NCI-H2029 (cell line): ENCODE data around the gene C2CD3.
"Not testable (repeated sequence)": the region's sequence is repeated elsewhere in the genome, so short reads cannot be mapped to it uniquely, and the experiment has no call there.

Source experiments
- DNase-seq: peaks from one replicate; lab custom pipeline; 2025; lab: John Stamatoyannopoulos, UW

Gene C2CD3

DNA sequence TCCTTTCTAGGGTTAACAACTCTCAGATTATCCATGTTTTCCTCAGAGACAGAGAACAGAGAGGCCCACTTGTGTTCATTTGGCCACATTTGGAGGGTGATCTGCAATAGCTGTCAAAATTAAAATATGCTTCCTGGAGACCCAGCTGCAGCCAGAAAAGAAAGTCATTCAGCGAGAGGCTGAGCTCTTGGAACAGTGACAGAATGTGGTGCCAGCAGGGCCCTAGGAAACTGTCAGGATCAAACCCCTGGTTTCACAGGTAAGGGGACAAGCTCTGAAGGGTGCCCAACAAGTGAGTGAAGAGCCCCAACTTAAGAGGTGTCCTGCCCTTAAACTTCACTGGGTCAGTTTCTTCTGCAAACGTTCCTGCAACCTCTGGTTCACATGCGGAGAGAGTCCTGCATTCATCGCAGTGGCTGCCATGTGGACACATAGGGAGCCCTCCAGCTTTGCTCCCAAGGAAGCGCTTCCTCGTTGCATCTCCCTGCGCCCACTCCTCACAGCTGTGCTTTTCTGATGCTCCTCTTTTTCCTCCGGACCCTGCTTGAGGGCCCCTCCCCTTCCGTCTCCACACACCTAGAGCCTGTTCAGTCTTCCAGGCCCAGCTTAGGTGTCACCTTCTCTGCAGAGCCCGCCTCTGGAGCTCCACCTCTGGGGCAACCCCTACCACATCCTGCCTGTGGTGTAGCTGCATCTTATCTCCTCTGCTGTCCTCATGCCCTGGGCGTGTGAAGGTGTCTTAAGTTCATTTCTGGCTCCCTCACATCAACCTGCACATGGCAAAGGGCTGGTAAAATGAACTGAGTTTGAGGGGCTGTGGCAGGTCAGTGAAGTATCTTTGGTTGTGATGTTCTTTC is 165.8 kb downstream of the C2CD3 start:
- DNase-seq: peak; percentile 34

DNA sequence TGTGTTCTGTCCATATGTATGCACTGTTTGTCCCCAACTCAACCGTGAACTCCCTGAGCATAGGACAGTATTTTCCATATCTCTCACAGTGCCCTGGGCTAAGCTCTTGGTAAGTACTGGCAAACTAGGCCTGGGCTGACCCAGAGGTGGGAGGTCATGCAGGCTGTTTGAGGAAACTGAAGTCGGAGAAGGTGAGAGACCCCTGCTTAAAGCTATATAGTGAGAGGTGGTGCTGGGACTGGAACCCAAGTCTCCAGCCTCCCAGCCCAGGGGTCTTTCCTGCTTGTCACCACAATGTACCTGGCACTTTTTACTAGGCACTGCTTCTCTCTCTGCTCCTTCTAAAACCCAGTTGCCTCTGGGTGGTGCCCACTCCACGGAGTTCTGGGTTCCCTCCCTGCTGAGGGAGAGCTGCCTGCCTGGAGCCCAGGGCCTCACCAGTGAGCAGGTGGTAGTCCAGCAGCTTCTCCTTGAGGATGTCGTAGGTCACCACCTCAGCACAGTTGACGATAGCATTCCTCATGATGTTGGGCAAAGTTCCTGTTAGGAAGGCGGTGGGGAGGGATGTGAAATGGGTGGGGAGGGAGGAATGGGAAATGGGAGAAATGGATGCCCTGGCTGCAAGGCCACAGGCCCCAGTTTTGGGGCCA is 166.6 kb downstream of the C2CD3 start:
- no peak for DNase-seq

DNA sequence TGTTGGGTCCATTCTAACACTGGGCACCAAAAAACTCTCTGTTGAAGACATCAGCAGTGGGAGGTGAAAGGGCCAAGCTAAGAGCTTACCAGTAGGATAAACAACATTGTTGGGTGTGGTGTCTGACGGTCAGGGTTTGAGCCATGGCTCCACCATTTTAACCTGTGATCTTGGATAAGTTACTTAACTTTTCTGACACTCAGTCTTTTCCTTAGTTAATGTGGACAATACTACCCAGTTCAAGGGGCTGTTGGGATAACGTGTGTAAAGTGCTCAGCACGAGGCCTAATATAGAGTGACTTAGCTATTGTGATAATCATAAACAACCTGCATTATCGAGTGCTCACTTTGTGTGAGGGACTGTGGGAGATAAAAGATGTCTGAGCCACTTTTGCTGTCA is 168.0 kb downstream of the C2CD3 start:
- DNase-seq: no peak

DNA sequence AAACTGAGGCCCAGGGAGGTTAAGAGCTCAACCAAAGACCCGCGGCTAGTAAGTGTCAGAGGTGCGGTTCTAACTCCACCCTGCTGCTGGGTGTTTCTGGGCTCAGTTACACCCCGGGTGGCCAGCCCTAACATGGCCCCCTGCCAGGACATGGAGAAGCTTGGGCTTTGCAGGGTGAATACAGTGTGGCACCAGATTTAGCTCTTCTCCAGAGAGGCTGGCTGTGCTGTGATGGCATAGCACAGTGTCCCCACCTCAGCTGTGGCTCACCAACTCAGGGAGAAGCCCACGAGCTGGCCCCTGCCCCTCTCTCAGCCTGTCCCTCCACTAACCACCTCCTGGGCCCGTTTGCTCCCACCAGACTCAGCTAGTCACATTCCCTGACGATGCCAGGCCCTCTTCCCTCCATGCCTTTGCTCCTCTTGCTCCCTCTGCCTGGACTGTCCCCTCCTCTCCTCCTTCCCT is 168.9 kb downstream of the C2CD3 start:
- no peak for DNase-seq

DNA sequence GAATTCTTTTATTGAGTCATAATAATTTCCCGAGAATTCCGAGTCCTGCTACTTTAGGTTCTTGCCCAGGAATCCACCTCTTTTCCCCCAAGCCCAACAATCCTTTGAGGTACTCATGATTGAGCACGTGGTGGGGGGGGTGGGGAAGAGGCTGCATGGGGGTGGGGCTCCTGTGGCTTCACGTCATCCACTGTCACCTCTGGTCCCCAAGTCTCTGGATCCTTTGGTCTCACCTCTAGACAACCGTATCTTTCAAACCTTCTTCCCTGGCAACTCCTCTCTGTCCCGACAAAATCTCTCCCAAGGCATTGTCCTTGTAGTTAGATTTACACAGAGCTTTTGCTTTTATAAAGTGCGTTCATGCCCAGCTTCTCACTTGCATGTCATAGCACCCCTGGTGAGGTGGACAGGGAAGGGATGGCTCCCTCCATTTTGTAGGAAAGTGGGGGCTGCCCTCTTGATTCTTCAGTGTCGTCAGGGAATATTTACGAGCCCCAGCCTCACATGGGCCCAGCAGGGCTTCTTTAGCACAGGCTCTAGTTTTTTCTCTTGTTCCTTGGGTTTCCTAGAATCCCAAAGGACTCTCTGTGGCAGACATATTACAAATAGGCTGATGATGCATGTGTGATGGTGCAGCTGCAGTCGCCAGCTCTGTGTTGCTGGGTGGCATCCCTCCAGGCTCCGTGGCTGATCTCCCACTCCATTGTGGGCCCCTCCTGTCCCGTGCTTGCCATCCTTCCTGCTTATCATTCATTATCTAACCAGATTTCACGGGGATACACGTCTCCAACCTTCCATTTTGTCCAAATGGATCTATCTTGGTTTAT is 170.3 kb downstream of the C2CD3 start:
- no peak for DNase-seq

DNA sequence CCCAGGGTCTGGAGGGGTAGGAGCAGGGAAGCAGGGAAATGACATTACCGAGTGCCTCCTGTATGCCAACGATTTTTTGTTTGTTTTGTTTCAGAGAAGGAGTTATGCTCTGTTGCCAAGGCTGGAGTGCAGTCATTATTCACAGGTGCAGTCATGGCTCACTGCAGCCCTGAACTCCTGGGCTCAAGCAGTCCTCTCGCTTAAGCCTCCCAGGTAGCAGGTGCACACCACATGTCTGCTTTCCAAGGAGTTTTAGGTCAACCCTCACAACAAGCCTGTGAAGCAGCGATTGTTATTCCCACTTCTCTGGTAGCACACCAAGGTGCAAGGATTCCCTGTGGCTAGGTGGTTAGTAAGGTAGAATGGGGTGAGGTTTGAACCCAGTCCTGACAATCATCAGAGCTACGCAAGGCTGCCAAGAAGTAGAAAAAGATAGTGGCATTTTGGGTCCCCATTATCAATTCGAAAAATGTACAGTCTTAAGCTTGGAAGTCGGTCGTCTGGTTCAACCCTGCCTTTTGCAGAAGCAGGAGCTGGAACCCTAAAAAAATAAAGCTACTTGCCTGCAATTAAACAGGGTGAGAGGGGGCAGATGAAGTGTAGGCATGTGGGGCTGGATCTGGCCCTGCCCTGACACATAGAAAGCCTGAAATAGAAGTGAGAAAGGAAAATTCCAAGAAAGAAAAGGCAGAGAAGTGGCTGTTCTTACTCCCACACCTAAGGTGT is 171.1 kb downstream of the C2CD3 start:
- DNase-seq: peak; percentile 95

DNA sequence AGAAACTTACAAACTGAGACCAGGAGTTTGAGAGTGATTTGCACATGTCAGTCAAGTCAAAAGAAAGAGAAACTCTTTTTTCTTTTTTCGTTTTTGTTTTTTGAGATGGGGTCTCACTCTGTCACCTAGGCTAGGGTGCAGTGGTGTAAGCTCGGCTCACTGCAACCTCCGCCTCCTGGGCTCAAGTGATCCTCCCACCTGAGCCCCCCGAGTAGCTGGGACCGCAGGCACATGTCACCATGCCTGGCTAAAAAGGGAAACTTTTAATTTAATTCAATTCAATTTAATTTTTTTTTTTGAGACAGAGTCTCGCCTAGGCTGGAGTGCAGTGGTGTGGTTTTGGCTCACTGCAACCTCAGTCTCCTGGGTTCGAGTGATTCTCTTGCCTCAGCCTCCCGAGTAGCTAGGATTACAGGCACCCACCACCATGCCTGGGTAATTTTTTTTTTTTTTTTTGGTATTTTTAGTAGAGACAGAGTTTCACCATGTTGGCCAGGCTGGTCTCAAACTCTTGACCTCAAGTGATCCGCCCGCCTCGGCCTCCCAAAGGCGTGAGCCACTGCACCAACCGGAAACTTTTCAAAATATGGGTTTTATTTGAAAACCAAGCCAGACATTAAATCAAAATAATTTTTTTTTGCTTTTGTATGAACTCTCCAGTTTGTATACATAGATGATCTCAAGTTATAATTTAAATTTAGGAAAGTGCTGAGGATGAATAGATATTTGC is 171.8 kb downstream of the C2CD3 start:
- no peak for DNase-seq

DNA sequence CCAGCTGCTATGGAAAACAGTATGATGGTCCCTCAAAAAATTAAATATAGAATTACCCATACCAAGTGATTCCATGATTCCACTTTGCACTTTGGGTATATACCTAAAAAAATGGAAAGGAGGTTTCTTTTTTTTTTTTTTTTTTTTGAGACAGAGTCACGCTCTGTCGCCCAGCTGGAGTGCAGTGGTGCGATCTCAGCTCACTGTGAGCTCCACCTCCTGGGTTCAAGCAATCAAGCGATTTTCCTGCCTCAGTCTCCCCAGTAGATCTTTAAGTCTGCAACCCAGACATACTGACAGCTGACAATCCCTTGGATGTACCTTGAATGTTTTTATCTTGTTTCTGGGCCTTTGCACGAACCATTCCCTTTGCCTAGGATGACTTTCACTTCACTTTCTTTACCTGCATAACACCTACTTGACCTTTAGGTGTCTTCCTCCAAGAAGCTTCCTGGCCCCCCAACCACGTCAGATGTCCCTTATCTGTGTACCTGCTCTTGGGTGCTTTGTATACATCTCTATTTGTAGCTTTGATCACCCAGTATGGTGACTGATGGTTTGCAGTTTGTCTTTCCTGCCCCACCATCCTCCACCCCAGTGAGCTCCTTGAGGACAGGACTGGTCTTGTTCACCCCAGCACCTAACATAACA is 173.6 kb downstream of the C2CD3 start:
- no peak for DNase-seq

DNA sequence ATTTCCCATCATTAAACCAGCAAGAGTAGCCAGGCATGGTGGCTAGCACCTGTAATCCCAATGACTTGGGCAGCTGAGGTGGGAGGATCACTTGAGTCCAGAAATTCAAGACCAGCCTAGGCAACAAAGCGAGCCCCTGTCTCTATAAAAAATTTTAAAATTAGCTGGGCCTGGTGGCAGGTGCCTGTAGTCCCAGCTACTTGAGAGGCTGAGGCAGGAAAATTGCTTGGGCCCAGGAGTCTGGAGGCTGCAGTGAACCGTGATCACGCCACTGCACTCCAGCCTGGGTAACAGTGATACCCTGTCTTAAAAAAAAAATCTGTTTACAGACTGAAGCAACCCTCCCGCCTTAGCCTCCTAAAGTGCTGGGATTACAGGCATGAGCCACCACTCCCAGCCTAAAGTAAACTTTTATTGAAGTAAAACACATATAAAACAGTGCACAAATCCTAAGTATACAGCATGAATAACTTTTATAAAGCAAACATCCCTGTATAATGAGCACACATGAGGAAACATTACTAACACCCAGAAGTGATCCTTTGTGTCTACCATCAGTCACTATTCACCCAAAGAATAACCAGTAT is 174.5 kb downstream of the C2CD3 start:
- peak; percentile 28 for DNase-seq

DNA sequence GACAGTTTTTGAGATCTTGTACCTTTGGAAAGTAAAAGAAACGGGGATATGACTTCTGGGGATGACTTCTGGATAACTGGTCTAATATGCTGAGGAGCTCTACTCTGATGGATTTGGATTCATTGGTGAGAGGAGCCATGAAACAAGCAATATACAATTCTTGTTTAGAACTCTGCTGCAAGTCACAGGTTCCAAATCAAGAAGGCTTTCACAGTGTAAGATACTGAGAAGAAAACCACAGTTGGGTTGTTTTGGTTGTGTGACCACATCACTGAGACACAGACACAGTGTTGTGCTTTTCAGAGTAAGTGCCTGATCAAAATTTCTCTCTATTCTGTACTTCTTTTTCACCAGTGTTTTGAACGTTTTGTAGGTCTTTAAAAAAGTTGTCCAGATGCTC is 175.1 kb downstream of the C2CD3 start:
- DNase-seq: no peak

DNA sequence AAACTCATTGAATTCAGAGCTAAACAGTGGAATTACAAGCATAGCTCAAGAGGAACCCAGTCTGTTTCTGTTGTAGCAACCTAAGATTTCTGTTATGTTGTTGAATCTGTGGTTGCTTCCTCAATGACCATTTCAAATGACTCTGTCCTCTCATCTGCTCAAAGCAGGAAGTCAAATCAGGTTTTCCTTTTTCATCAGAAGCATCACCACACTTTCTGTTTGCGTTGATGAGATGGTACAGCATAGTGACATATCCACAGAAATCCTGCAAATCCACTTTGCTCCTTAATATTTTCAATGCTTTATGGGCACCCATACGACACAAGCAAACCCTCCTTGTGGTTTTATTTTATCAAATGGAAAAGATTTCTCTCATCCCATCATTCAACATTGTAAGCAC is 175.6 kb downstream of the C2CD3 start:
- peak; percentile 75 for DNase-seq

DNA sequence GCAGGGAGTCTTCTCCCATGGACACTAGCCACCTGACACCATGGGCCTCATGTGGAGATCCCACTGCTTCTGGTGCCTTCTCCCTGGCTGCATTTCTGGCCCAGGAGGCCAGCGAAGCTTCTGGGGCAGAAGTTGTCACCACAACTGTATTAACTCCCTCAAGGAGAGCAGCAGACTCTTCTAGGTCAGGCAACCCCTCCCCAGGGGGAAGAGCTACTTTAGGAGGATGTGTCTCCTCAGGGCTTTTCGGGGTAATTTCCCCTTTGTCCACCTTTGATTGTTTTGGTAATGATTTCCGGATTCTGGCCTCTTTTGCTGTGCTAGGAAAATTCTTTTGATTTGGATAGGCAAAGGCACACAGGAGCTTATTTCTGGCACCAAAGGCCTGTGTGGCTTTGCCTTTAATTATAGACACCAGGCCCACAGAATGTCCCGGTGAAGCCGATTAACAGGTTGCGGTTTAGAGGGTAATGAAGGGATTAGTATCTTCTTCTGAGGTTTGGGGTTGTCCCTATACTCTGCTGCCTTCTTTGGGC is 179.3 kb downstream of the C2CD3 start:
- DNase-seq: no peak

DNA sequence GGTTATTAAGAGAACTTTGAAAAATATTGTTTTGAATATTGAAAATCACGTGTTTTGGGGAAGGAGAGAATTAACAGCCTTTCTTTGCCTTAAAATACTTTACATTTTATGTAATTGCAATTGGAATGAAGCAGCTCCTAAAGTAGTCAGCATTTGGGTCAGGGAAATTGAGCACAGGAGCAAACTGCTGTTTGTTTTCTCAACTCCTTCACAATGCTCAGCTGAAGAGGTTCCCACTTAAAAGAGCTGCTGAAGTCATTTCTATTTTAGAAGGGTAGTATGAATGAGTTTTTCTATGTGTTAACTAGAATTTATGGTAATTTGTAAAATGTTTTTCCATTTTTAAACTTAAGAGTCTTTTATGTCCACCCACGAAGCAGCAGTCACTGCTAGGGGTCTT is 180.1 kb downstream of the C2CD3 start:
- peak; percentile 65 for DNase-seq

DNA sequence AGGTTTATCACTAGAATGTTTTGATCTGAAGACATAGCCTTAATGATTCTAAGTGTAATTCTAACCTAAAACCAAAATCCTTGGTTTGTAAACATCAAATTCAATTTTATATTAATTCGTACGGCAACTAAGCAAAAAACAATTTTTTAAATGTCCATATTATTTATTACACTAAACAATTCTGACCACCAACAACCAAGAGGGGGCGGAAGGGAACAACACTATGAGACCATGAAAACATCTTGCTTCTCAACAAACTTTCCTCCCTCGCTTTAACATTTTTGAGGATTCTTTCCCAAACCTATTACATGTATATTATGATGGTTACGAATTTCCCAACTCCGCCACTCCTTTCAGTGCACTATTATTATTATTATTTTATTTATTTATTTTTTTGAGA is 181.6 kb downstream of the C2CD3 start:
- DNase-seq: no peak

DNA sequence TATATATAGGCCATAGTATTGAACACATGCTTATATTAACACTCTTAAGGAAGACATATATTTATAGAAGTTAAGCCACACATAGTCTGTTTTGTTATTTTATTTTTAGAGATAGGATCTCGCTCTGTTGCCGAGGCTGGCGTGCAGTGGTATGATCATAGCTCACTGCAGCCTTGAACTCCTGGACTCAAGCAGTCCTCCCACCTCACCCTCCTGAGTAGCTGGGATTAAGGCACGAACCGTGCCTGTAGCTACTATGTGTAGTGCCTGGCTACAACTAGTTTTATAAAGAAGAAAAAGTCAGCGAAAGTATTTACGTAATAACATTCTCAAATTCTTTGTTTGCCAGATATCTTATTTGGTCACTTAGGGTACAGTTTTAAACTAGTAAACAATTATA is 182.6 kb downstream of the C2CD3 start:
- DNase-seq: no peak

DNA sequence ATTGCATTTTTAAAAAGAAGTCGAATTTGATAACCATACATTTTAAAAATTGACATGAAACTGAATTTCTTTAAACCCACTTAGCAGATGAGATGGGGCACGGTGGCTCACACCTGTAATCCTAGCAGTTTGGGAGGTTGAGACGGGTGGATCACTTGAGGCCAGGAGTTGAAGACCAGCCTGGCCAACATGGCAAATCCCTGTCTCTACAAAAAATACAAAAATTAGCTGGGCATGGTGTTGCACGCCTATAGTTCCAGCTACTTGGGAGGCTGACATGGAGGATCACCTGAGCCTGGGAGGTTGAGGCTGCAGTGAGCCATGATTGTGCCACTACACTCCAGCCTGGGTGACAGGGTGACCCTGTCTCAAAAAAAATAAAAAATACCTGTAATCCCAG is 185.1 kb downstream of the C2CD3 start:
- DNase-seq: not testable (repeated sequence)

DNA sequence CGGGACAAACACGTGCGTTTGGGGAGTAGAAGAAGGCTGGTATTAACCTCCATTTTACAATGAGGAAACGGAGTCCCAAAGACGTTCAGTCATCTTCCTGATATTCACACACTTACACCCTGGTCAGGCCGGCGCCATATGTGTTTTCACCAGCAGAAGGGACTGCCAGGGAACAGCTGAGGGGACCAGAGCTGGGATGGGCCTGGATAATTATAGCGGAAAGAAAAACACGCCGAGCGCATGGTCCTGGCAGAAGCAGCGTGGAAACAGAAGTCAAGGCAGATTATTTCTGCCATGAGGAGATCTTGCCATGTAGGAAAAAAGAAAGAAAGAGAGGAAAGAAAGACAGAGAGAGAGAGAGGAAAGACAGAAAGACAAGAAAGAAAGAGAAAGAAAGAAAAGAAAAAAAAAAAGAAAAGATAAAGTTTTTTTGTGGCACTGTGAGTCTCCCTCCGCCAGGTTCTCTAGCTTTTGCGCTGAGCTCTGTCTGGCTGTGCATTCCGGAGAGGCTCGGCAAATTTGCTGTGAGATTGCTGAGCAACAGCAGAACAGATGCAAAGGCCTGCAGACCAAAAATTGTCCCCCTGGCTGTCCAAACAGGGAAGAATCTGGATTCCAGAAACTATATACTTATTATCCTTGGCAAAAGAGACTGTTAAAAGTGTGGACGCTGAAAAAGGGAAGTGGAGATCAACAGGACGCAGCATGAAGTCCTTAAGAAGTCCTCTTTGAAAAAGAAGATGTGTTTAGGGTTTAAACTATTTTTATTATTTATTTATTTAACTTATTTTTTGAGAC is 186.9 kb downstream of the C2CD3 start:
- DNase-seq: no peak

DNA sequence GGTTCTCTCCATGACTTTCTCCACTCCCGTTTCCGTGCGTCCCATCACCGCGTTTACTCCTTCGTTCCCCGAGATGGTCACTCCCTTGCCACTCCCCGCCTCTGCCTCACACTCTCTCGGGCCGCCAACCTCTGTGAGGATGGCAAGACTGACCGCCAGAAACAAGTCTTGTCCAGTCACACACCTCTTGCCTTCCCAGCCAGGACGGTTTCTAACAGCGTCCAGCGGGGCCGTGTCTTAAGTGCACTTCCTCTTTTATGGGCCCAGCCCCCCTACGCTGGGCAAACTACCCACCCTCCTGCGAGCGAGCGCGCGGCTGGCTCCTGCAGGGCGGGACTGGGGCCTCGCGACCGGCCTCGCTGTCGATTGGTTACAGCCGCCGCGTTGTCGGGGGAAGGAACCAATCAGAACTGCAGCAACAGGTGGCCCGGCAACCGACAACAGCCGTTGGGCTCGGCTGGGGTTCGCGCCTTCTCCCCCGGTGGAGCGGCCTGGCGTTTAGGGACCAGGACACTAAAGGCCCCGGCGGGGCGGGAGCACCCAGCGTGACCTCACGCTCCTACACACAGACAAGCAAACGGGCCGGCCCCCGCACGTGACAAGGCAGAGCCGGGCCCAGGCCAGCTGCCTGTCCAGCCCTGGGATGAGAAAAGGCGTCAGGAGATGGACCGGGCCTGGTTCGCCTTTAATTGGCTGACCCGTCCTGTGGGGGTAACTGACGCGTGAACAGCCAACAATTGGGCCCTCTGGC is 187.6 kb downstream of the C2CD3 start:
- peak; percentile 95 for DNase-seq
